H1 (cell line): ENCODE measurements around the gene HIC1. TPM values are rescaled to one million over a fixed set of nuclear protein-coding genes. Genes with fewer than 3 reads are reported as not detected.
A peak's percentile ranks its signal among the peaks of the same experiment; 100 is the strongest.

ENCODE experiments used
- ATF3 ChIP-seq: IDR thresholded peaks from 2 replicates; pipeline ENCODE4 v1.6.1; 2011; ENCODE audit warnings: low read depth, mild to moderate bottlenecking, low read length; ENCODE audit not compliant: insufficient read depth
- BACH1 ChIP-seq: IDR thresholded peaks from 2 replicates; pipeline ENCODE4 v1.6.1; 2012; ENCODE audit warnings: low read length, improper control_type of control experiment
- BCL11A ChIP-seq, 2 experiments: IDR thresholded peaks; one replicate each; pipeline ENCODE4 v1.6.1; 2011; ENCODE audit warnings: low read depth in 2 of 2, low read length in 2 of 2, mild to moderate bottlenecking in 2 of 2
- CHD1 ChIP-seq: IDR thresholded peaks from 2 replicates; pipeline ENCODE4 v1.6.1; 2012; ENCODE audit warnings: low read depth, low read length, improper control_type of control experiment
- CHD2 ChIP-seq: IDR thresholded peaks from 2 replicates; pipeline ENCODE4 v1.6.1; 2012; ENCODE audit warnings: low read length, improper control_type of control experiment
- CTBP2 ChIP-seq: IDR thresholded peaks from 2 replicates; pipeline ENCODE4 v1.7.0; 2011; ENCODE audit warnings: borderline replicate concordance, mild to moderate bottlenecking, moderate library complexity, mixed read lengths, low read length; ENCODE audit not compliant: insufficient read depth, insufficient read length
- GABPA ChIP-seq: IDR thresholded peaks from 2 replicates; pipeline ENCODE4 v1.6.1; 2011; ENCODE audit warnings: mild to moderate bottlenecking, low read length, moderate library complexity, borderline replicate concordance; ENCODE audit not compliant: insufficient read depth
- KDM1A ChIP-seq: fragments of 200-600, 300-600 bp; sonication (generic); IDR thresholded peaks from 2 replicates; pipeline ENCODE4 v1.7.1; 2016; ENCODE audit warnings: mild to moderate bottlenecking, low read length, borderline replicate concordance
- KDM5A ChIP-seq: fragments of 200-600 bp; IDR thresholded peaks from 2 replicates; pipeline ENCODE4 v1.7.1; 2012; ENCODE audit warnings: mild to moderate bottlenecking, low read length, inconsistent platforms, mixed read lengths
- NANOG ChIP-seq: IDR thresholded peaks from 2 replicates; pipeline ENCODE4 v1.6.1; 2011; ENCODE audit warnings: low read length, low read depth, mild to moderate bottlenecking, inconsistent platforms; ENCODE audit not compliant: insufficient read depth, poor library complexity, severe bottlenecking
- NRF1 ChIP-seq: IDR thresholded peaks from 2 replicates; pipeline ENCODE4 v1.6.1; 2011; ENCODE audit warnings: mild to moderate bottlenecking, low read depth, low read length, improper control_type of control experiment
- RAD21 ChIP-seq, 2 experiments: IDR thresholded peaks in 1 of 2; conservative IDR thresholded peaks in 1 of 2; 2 replicates each; pipeline ENCODE4 v1.6.1; 2011; ENCODE audit warnings: low read depth in 2 of 2, low read length in 2 of 2, improper control_type of control experiment in 1 of 2, inconsistent platforms in 1 of 2, mild to moderate bottlenecking in 1 of 2, moderate library complexity in 1 of 2
- RBBP5 ChIP-seq: IDR thresholded peaks from 2 replicates; pipeline ENCODE4 v1.7.1; 2012; ENCODE audit warnings: low read depth, mild to moderate bottlenecking, inconsistent platforms, low read length, moderate library complexity, borderline replicate concordance
- RNF2 ChIP-seq: fragments of 200-900, 300-1000 bp; sonication (generic); IDR thresholded peaks from 2 replicates; pipeline ENCODE4 v1.7.1; 2016; ENCODE audit warnings: borderline replicate concordance, low read depth, mild to moderate bottlenecking, antibody characterized with exemption, low read length; ENCODE audit not compliant: poor library complexity, severe bottlenecking; ENCODE audit errors: missing control alignments
- SIX5 ChIP-seq: IDR thresholded peaks from 2 replicates; pipeline ENCODE4 v1.6.1; 2011; ENCODE audit warnings: mild to moderate bottlenecking, low read depth, low read length
- SP1 ChIP-seq: IDR thresholded peaks from 2 replicates; pipeline ENCODE4 v1.6.1; 2011; ENCODE audit warnings: low read depth, low read length
- SUZ12 ChIP-seq: fragments of 200-600 bp; sonication (generic); IDR thresholded peaks from 2 replicates; pipeline ENCODE4 v1.6.1; 2012; ENCODE audit warnings: mild to moderate bottlenecking, inconsistent platforms, low read length, moderate library complexity, mixed read lengths
- TAF1 ChIP-seq: IDR thresholded peaks from 2 replicates; pipeline ENCODE4 v1.6.1; 2011; ENCODE audit warnings: mild to moderate bottlenecking, low read depth, low read length
- TAF7 ChIP-seq: optimal IDR thresholded peaks from 2 replicates; pipeline ENCODE3; 2011; ENCODE audit warnings: low read depth, mild to moderate bottlenecking, inconsistent platforms, low read length, moderate library complexity, borderline replicate concordance
- TCF12 ChIP-seq: IDR thresholded peaks from 2 replicates; pipeline ENCODE4 v1.6.1; 2011; ENCODE audit warnings: low read depth, mild to moderate bottlenecking, low read length
- TEAD4 ChIP-seq: IDR thresholded peaks from 2 replicates; pipeline ENCODE4 v1.6.1; 2012; ENCODE audit warnings: low read depth, low read length, inconsistent platforms, mixed read lengths
- YY1 ChIP-seq: IDR thresholded peaks from 2 replicates; pipeline ENCODE4 v1.6.1; 2011; ENCODE audit warnings: low read depth, mild to moderate bottlenecking, low read length
- polyA plus RNA-seq, 7 experiments: library from polyadenylated mRNA; depleted of rRNA in 3 of 7; stranded (reverse) in 5 of 7; unstranded in 2 of 7; fragments of >200 nt in 5 of 7; fragments of 200-250 nt in 2 of 7; gene quantifications; 1 replicate in 5 of 7; 2 replicates in 1 of 7; 4 replicates in 1 of 7; pipeline versions ENCODE4 v1.2.1 to v1.2.3, GENCODE V29; 2011 to 2013; ENCODE audit warnings: missing spikeins in 2 of 7, mixed read lengths in 2 of 7
- total RNA-seq: library from RNA; stranded (reverse); fragmentation: NEBNext Ultra II Directional; extraction: Animal tissue kit (Norgen Biotek cat#: 25700); gene quantifications from 2 replicates; pipeline ENCODE4 v1.2.1, GENCODE V29; 2021

HIC1 gene
- total and polyA plus RNA-seq, 2 of the 8 experiments (the other 6 are each of a cell fraction or from before 2014, with no cell fraction given) = 0.06 to 0.09 TPM

GRCh38 chr17:2029911-2030778, 24.8 kb upstream of the HIC1 start, which contains the start of gene DPH1 (continued):
- TF ChIP-seq RBBP5 (peak; percentile 55; the same call in 1 of the 2 replicates), ATF3 (no peak), TEAD4 (peak; percentile 42; the same call in 1 of the 2 replicates), CHD1 (no peak), BACH1 (no peak), SP1 (peak; percentile 90), BCL11A (IDR thresholded peaks at IDR 0.05; ENCODE audit: low read depth in 2 of 2, low read length in 2 of 2) (no peak), TCF12 (0 out of 2 replicates have a peak, but pooled peaks have one; percentile 12), RNF2 (no peak), KDM5A (peak; percentile 60; the same call in 1 of the 2 replicates), SIX5 (no peak; the same call in 1 of the 2 replicates), SUZ12 (no peak), TAF7 (peak; percentile 62), GABPA (0 out of 2 replicates have a peak, but pooled peaks have one; percentile 35), YY1 (peak; percentile 94), TAF1 (peak; percentile 81), CHD2 (no peak), NRF1 (no peak), RAD21 (IDR thresholded peaks at IDR 0.05 in 1 of 2, conservative IDR thresholded peaks at IDR 0.05 in 1 of 2; ENCODE audit: low read depth in 2 of 2, low read length in 2 of 2) (0 out of 4 replicates have a peak, but pooled peaks of 1 of the 2 experiments have one; percentile 14), CTBP2 (no peak), KDM1A (no peak), NANOG (no peak)
